ENCODE results near the gene ARFRP1.
"Not testable (repeated sequence)": the region's sequence is repeated elsewhere in the genome, so short reads cannot be mapped to it uniquely, and the experiment has no call there.

ARFRP1 gene

GRCh38 chr20:63678071-63678470 is 29.7 kb downstream of the ARFRP1 start:
- no peak for DNase-seq (ENCODE audit: low read depth in 2 of 2)

GRCh38 chr20:63675681-63676368 is 32.0 kb downstream of the ARFRP1 start:
- DNase-seq (ENCODE audit: low read depth in 2 of 2) = no peak

- no peak for DNase-seq (ENCODE audit: low read depth in 2 of 2)
Measured at GRCh38 chr20:63673951-63674350, 33.8 kb downstream of the ARFRP1 start.

- DNase-seq (ENCODE audit: low read depth in 2 of 2) = no peak
Measured at GRCh38 chr20:63672666-63673065, 35.1 kb downstream of the ARFRP1 start.

- DNase-seq (ENCODE audit: low read depth in 2 of 2) = not testable (repeated sequence)
Measured at GRCh38 chr20:63671695-63672094, 36.1 kb downstream of the ARFRP1 start.

- DNase-seq (ENCODE audit: low read depth in 2 of 2) = no peak
Measured at GRCh38 chr20:63668351-63668750, 39.4 kb downstream of the ARFRP1 start.

GRCh38 chr20:63667858-63668257 is 39.9 kb downstream of the ARFRP1 start:
- no peak for DNase-seq (ENCODE audit: low read depth in 2 of 2)

GRCh38 chr20:63665708-63666107 is 42.1 kb downstream of the ARFRP1 start:
- no peak for DNase-seq (ENCODE audit: low read depth in 2 of 2)

- DNase-seq (ENCODE audit: low read depth in 2 of 2) = no peak
Measured at GRCh38 chr20:63664861-63665594, 42.7 kb downstream of the ARFRP1 start.

GRCh38 chr20:63664143-63664851 is 43.5 kb downstream of the ARFRP1 start:
- no peak for DNase-seq (ENCODE audit: low read depth in 2 of 2)

- DNase-seq (ENCODE audit: low read depth in 2 of 2) = no peak
Measured at GRCh38 chr20:63663332-63664066, 44.3 kb downstream of the ARFRP1 start.

- DNase-seq (ENCODE audit: low read depth in 2 of 2) = no peak
Measured at GRCh38 chr20:63662813-63663189, 45.0 kb downstream of the ARFRP1 start.

- no peak for DNase-seq (ENCODE audit: low read depth in 2 of 2)
Measured at GRCh38 chr20:63661959-63662812, 45.6 kb downstream of the ARFRP1 start.

- no peak for DNase-seq (ENCODE audit: low read depth in 2 of 2)
Measured at GRCh38 chr20:63661108-63661507, 46.7 kb downstream of the ARFRP1 start.

GRCh38 chr20:63660622-63661021 is 47.2 kb downstream of the ARFRP1 start:
- DNase-seq (ENCODE audit: low read depth in 2 of 2) = no peak

- DNase-seq (ENCODE audit: low read depth in 2 of 2) = not testable (repeated sequence)
Measured at GRCh38 chr20:63660174-63660573, 47.6 kb downstream of the ARFRP1 start.

- DNase-seq (ENCODE audit: low read depth in 2 of 2) = no peak
Measured at GRCh38 chr20:63659370-63659769, 48.4 kb downstream of the ARFRP1 start.

- DNase-seq (ENCODE audit: low read depth in 2 of 2) = no peak
Measured at GRCh38 chr20:63658749-63659187, 49.0 kb downstream of the ARFRP1 start.

GRCh38 chr20:63657937-63658748 is 49.6 kb downstream of the ARFRP1 start, which contains the start of gene RTEL1:
TSS of gene RTEL1 (plus strand) at chr20:63658312. CDS start at chr20:63659403, 1,091 bp downstream.
- DNase-seq (ENCODE audit: low read depth in 2 of 2) = peak; percentile 83
